GM18502 (cell line): ENCODE results near the gene EFCC1.
"Not testable (repeated sequence)": the region's sequence is repeated elsewhere in the genome, so short reads cannot be mapped to it uniquely, and the experiment has no call there.

Experiments used
- ATAC-seq: cut with Tn5 transposase; IDR thresholded peaks from one replicate; pipeline ENCODE4 v1.9.1; 2021; ENCODE audit warnings: mild to moderate bottlenecking; ENCODE audit not compliant: unreplicated experiment, poor library complexity

Gene EFCC1

DNA sequence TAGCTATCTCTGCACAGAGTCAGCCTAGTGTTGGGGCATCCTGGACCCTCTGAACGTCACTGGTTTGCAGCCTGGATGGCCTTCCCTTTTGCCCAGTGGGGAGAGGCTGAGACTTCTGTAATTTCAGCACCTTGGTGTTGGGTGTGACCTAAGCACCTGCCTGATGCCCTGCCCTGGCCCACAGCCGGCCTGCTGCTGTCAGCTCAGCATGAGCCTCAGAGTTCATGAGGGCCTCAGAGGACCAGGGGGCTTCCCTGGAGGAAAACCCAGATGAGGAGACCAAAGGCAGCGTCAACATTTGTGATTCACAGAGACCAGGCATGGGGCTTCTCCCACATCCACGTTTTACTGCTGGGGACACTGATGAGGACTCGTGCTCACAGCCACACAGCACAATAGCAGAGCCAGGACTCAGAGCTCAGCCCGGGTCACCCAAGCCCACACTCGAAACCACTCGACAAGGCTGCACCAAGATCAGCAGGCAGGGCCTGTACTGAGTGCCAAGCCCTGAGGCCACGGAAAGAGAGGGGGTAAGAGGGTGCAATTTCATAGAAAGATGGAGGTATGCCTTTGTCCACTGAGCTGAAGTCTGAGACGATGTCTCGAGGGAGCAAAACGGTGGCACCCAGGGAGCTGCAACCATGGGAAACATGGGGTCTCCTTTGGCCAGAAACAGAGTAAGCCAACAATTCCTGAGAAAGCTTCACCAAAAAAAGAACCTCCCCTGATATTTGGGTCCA is 49.6 kb downstream of the EFCC1 start:
- ATAC-seq, result no peak

DNA sequence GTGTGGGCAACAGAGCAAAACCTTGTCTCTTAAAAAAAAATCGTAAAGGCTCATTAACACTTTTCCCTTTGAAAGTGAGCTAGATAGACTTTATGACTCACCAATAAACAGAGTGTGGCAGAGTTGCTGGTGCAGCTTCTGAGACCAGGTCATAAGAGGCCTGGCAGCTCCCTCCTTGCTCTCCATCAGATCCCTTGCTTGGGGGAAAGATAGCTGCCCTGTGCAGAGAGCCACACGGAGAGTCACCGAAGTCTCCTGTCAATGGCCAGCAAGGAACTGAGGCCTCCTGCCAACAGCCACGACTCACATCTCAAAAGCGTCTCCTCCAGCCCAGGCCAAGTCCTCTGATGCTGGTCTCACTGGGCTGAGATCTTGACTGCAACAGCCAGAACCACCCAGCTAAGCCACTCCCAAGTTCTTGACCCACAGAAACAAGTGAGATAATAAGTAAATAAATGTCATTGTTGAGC is 50.8 kb downstream of the EFCC1 start:
- ATAC-seq, result no peak

DNA sequence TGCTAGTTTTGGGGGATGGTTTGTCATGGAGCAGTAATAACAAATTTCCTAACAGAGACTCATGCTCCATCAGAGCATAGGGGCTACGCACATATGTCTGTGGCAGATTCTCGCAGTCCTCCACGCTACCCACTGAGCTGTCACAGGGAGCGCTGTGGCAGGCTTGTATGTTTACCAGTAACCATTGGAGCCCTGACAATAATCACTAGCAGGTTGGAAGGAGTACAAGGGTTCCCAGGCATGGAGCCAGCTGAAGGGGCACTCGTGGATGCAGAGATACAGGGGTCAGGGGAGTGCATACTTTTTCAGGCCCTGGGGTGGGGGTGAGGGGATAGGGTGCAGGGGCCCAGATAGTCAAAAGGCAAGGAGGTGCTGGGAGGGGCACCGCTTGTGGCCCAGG is 51.6 kb downstream of the EFCC1 start:
- ATAC-seq, result no peak

DNA sequence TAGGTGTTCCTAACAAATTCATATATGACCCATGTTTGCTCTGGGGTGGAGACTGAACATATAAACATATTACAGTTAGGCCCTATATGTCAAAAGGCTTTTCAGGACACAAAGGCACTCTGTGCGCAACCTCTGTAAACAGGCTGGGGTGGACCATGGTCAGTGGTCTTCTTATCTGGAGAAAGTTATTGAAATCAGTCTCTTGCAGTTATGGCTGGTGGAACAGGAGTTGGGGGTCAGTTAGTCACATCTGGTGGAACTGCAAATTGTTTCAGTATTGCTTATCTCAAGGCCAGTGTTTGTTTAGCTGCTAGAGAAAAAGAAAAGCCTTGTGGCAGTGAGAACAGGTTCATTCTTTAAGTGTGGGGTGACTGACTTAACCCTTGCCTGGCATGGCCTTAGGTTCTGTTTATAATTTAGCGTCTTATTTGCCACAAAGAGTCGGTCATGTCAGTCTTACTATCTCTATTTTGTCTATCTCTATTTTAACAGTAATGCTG is 53.6 kb downstream of the EFCC1 start:
- no peak for ATAC-seq

DNA sequence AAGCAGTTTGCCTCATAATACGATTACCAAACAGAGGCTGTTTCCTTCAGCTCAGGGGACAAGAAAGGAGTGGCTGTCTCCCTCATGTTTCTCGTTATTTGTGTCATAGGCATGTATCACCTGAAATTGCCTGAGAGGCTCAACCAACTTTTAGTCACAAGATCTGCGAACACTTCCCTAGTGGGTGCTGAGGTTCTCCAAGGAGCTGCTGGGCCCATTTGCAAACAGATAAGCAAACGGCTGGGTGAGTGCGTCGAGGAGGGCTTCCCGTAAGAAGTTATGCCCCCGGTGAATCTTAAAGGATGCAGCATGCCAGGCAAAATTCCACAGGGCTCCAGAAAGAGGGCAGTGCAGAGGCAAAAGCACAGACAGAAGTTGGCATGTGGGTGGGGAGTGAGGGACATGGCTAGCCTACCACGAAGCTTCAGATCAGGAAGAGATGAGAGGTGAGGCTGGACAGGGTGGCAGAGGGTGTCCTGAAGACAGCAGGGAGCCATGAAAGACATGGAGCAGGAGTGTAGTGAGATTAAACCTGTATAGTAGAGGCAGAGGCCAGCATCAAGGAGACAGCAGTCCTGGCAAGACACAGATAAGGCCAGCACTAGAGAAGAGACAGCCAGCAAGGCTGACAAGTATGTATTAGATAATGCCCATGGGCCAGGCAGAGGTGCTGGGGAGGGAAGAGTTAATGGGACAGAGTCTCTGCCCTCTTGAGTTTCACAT is 55.5 kb downstream of the EFCC1 start:
- ATAC-seq, result no peak

DNA sequence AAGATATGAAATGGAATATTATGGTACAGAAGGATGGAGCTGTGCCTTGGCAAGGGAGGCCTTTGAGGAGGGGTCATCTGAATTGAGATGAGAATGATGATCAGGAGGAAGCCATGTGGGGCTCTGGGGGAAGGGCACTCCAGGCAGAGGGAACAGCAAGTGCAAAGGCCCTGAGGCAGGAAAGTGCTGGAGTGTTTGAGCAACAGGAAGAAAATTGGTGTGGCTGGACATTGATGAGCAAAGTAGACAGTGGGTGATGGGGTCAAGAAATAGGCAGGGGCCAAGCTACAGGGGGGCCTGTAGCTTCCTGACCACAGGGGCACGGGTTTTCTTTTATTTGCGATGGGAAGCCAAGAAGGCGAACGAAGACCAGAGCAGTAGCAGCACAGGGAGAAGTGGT is 56.1 kb downstream of the EFCC1 start:
- no peak for ATAC-seq

DNA sequence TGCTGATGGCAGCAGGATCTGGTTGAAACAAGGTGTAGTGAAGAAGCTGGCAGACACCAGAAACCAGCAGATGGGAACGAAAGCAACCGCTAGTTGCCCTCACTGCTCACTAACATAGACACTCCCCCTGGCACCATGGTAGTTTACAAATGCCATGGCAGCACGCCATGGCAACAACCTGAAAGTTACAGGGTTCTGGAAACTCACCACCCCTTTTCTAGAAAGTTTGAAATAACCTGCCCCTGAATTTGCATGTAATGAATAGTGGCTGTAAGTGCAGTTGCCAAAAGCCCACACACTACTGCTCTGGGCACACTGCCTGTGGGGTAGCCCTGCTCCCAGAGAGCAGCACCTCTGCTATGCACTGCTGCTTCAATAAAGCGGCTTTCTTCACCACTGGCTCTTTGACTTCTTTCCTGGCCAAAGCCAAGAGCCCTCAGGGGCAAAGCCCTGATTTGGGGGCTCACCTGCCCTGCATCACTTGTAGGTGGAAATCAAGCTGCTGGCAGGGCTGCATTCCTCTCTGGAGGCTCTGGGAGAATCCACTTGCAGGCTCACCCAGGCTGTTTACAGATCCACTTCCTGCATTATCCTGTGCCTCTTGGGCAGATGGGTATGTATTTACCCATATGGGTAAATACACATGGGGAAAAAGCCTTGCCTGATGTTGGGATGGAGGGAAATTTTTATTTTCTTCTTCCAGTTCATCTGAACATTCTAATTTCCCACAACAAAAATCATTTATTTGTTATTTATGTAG is 57.5 kb downstream of the EFCC1 start:
- no peak for ATAC-seq

DNA sequence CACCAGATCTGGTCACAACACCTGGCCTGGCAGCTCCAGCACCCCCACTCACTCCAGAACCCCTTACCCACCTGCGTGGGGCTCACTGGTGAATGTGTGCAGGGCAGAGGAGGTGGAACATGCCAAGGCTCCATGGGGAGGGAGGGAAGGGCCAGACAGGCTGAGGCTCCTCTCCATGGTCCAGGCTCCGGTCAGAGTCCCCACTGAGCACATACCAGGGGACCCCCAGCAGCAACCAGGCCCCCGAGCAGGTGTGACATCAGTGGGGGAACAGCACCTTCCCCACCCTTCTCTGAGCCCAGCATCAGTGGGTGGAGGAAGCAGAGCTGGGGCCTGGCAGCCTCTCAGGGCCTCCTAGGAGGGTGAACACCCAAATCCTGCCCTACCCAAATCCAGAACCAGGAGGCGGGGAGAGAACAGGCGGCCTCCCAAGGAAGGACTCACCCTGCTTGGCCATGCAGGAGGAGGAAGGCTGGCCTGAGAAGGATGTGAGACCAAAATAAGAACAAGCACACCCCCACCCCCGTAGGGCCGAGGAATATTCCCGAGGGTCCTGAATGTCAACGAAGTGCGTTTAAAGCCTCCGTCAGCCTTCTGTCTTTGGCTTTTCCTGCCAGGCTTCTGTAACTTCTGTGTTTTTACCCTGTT is 58.3 kb downstream of the EFCC1 start:
- ATAC-seq, result no peak

DNA sequence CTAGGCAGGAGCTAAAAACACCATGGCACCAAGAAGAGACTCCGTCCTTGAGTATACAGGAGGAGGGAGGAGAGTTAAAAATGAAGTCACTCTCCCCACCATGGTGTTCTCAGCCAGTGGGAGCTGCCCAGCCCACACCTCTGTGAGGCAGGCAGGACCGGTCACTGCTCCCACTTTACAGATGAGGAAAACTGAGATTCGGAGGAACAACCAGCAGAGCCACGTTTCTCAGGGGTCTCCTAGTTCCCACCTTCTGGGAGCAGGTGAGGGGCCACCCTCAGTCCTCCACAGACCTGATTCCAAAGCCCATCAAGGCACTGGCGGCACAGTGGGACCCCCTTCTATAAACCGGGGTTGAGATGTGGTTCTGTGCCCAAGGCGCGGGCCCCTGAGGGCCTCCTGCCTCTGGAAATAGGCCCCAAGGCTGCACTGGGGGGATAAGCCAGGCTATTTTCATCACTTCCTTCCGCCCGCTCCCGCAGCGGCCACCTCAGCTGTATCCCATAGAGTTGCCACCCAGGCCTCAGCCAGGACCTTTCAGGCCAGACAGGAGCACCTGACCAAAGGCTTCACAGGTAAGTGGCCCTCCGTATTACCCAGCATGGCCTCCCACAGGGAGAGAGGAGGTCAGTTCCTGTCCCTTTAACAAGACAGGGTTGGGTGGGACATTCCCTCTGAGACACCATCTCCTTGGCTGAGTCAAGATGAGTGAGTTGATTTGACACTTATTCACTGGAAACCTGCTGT is 59.3 kb downstream of the EFCC1 start, which contains the start of gene GP9:
Gene GP9, plus strand, starts transcription at position 504 of the 747 bp plus-strand sequence. CDS start 961 bp downstream, outside the sequence.
- no peak for ATAC-seq

DNA sequence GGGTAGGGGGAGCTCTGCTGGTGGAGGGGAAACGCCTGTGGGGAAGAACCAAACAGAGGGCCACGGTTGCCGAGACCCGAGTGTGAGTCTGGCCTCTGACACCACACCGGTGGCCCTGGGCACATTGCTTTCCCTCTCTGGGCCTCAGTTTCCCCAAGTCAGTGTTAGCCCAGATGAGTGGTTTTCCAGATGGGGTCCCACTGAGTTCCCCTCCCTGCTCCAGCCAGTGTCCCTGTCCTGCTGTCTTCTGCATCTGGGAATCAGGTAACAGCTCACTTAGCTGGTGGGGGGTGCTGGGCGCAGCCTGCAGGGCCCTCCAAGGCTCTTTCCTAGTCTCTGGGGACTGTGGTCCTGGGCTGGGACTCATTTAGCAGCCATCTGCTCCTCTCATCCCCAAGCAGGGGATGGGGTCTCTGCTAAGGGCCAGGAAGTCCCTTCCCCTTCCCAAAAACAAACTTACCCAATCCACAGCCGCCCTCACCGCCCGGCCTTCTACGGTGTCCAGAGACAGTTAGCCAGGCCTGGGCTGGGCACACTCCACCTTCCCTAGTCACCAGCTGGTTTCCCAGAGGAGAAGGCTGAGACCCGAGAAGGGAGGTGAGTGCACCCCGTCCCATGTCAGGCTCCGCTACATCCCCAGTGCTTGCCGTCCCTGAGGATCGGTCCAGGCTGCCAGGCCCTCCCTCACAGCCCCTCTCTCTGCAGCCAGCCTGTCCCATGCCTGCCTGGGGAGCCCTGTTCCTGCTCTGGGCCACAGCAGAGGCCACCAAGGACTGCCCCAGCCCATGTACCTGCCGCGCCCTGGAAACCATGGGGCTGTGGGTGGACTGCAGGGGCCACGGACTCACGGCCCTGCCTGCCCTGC is 60.2 kb downstream of the EFCC1 start:
- ATAC-seq, result no peak

DNA sequence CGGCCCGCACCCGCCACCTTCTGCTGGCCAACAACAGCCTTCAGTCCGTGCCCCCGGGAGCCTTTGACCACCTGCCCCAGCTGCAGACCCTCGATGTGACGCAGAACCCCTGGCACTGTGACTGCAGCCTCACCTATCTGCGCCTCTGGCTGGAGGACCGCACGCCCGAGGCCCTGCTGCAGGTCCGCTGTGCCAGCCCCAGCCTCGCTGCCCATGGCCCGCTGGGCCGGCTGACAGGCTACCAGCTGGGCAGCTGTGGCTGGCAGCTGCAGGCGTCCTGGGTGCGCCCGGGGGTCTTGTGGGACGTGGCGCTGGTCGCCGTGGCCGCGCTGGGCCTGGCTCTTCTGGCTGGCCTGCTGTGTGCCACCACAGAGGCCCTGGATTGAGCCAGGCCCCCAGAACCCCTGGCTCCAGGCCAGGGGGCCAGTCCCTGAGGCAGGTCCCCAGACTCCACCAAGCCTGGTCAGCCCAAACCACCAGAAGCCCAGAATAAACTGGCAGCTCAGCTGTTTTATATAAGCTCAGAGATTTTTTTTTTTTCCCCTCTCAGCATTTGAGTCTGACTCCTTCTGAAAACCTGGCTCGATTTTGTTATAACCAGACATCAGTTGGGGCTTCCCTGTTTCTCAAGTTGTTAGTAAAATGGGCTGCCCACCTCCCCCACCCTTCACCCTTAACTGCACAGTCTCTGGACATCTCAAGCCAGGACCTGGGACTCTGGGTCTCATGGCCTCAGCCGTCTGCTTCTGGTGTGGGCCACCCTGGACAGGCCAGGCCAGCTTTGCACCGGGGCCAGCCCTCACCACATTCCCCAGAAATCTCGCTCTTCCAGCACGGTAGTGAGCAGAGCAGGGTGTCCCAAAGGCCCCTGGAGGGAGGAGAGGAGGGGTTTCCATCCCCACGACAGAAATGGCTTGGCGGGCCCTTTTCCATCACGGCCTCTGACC is 61.1 kb downstream of the EFCC1 start:
- ATAC-seq, result no peak

DNA sequence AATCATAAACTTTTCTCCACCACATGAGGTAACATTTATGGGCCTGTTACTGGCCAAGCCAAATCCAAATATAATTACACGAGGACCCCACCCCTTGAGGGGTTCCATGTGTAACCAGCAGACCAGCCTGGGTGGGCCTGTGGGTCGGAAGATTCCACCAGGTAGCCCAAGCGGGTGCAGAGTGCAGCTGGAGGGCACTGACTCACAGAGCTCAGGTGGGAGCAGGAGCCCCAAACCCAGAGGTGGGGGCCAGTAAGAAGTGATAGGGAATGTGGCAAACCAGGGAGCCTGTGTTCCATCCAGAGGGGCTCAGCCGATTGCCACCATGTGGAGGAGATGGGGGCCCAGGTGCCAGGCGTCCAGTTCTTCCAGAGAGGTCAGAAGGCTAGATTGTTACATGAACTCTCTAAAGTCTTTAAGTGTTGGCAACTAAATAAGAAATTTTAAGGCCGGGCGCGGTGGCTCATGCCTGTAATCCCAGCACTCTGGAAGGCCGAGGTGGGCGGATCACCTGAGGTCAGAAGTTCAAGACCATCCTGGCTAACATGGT is 62.1 kb downstream of the EFCC1 start:
- no peak for ATAC-seq

DNA sequence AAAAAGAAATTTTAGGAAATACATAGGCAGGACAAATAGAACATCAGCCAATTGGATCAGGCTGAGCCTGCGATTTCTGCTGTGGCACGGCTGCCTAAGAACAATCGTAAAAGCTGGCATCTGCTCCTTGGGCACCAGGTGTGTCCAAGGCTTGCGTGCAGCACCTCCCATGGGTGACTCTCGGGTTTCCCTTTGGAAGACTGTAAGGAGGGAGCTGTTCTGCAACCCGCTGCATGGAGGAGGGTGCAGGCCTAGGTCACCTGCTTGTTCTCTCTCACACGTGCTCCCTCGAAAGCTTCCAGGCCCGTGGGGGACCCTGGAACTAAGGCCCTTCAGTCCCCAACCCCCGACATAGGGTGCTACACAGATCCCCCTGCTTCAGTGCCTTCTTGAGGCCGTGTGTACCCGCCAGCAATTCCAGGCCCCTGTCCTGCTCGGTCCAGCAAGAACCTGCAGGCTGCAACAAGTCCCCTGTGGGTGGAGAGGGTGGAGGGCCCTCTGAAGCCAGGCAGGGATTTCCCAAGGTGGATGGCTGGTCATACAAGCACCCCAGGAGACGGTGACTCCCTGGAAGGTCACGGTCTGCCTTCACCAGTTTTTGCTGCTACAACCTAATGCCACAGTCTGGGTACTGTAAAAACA is 62.9 kb downstream of the EFCC1 start:
- ATAC-seq, result no peak

DNA sequence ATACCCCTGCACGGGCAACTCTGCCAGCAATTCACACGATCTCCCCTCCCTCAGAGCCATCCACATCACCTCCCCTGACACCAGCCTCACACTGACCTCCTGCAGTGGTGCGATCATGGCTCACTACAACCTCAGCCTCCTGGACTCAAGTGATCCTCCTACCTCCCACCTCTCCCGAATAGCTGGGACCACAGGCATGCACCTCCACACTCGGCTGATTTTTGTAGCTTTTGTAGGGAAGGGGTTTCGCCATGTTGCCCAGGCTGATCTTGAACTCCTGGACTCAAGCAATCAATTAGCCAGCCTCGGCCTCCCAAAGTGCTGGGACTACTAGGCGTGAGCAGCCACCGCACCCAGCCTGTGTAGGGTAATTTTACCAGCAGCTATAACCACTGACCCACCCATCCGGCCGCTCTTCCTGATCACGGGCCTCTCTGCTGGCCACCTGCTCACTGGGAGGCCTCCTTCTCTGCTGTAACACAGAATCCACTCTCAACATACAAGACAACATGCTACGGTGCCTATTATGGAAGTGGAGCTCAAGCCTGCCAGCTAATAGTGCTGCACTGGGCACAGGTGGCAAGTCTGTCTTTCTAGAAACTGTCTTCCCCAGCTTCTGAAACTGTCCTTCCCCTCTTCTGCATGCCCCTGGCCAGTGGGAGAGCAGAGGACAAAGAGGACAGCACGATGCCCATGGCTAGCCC is 64.1 kb downstream of the EFCC1 start:
- ATAC-seq, result no peak

DNA sequence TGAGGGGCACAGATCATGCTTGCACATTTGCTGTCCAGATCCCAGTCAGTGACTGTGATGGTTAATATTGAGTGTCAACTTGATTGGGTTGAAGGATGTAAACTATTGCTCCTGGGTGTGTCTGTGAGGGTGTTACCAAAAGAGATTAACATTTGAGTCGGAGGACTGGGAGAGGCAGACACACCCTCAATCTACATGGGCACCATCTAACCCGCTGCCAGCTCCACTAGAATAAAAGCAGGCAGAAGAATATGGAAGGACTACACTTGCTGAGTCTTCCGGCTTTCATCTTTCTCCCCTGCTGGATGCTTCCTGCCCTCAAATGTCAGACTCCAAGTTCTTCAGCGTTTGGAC is 64.6 kb downstream of the EFCC1 start:
- no peak for ATAC-seq

DNA sequence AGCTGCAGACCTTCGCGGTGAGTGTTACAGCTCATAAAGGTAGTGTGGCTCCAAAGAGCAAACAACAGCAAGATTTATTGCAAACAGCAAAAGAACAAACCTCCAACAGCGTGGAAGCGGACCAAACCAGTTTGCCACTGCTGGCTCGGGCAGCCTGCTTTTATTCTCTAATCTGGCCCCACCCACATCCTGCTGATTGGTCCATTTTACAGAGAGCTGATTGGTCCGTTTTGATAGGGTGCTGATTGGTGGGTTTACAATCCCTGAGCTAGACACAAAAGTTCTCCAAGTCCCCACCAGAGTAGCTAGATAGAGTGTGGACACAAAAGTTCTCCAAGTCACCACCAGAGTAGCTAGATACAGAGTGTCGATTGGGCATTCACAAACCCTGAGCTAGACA is 66.6 kb downstream of the EFCC1 start:
- ATAC-seq, result not testable (repeated sequence)
